ENCODE measurements around the gene PRSS3. TPM values are rescaled to one million over a fixed set of nuclear protein-coding genes. Genes with fewer than 3 reads are reported as not detected.

The PRSS3 gene
- total RNA-seq, 1 experiment from 2014 or later = 1.8 TPM

DNA sequence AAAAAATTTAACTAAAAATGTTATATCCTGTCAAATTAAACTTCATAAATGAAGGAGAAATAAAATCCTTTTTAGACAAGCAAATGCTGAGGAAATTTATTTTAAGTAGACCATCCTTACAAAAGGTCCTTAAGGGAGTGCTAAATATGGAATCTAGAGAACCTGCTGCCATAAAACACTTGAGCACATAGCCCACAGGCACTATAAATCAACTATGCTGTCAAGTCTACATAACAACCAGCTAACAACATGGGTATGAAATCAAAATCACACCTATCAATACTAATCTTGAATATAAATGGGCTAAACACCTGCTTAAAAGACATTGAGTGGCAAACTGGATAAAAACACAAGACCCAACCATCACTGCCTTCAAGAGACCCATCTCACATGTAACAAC is 15.1 kb upstream of the PRSS3 start:
- no peak overlapping the region for H3K4me3 Mint-ChIP-seq
- H3K27ac Mint-ChIP-seq = no peak overlapping the region
- ATAC-seq (no peak), DNase-seq (ENCODE audit: low spot score) (no peak)
- CTCF ChIA-PET = interaction anchor here (1.9 to 2.6 kb wide), 5 partner anchors 12 to 43 kb away, joined by 16 to 85 read pairs (median 24); partner anchors contain the start of gene PRSS3
- peaks cover 3% of the 10 kb centered on the region for H3K27me3 Mint-ChIP-seq (ENCODE audit: low read depth)
- peaks cover 9% of the 10 kb centered on the region for H3K9me3 Mint-ChIP-seq
- POLR2A ChIA-PET = no interaction called here
- H3K4me1 Mint-ChIP-seq = no peaks in the 10 kb centered on the region
- no peaks in the 10 kb centered on the region for H3K36me3 Mint-ChIP-seq
- no peak for TF ChIP-seq SOX15 (CRISPR knock-in tag; IDR thresholded peaks at IDR 0.05)
- TF ChIP-seq, protein P1, sequence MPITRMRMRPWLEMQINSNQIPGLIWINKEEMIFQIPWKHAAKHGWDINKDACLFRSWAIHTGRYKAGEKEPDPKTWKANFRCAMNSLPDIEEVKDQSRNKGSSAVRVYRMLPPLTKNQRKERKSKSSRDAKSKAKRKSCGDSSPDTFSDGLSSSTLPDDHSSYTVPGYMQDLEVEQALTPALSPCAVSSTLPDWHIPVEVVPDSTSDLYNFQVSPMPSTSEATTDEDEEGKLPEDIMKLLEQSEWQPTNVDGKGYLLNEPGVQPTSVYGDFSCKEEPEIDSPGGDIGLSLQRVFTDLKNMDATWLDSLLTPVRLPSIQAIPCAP (CRISPR knock-in tag; IDR thresholded peaks at IDR 0.05) = no peak
- TF ChIP-seq, protein P2, sequence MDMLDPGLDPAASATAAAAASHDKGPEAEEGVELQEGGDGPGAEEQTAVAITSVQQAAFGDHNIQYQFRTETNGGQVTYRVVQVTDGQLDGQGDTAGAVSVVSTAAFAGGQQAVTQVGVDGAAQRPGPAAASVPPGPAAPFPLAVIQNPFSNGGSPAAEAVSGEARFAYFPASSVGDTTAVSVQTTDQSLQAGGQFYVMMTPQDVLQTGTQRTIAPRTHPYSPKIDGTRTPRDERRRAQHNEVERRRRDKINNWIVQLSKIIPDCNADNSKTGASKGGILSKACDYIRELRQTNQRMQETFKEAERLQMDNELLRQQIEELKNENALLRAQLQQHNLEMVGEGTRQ (CRISPR knock-in tag; IDR thresholded peaks at IDR 0.05) = no peak
- TF ChIP-seq TP53 (CRISPR knock-in tag; IDR thresholded peaks at IDR 0.05) = no peak

DNA sequence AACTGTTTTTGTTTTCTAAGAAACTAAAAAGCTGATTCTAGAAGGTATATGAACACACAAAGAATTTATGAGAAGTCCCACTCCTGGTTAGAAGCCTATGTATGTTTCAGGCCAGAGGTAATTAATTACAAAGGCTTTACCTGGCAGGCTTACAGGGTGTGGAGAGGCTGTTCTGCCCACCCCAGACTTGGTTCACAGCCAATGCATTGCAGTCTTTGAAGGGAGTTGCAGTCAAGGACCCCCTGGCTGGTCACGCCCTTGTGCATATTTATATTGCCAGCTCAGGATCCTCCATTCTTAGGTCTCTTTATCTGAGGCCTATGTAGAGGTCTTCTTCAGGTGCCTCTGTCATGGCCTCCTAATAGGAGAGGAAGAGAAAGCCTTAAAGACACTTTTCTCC is 13.6 kb upstream of the PRSS3 start:
- Mint-ChIP-seq H3K9me3 (peaks cover 9% of the 10 kb centered on the region), H3K36me3 (no peaks in the 10 kb centered on the region), H3K4me1 (0 out of 2 replicates have a peak, but pooled peaks cover 2% of the 10 kb centered on the region), H3K27me3 (ENCODE audit: low read depth) (peaks cover 7% of the 10 kb centered on the region), H3K27ac (no peak overlapping the region), H3K4me3 (no peak overlapping the region)
- ChIA-PET POLR2A (no interaction called here), CTCF (interaction anchor here (1.2 kb wide), 1 partner anchor 14 kb away, joined by 3 read pairs; the partner anchor contains the start of gene PRSS3)
- DNase-seq (ENCODE audit: low spot score) (no peak), ATAC-seq (no peak)
- TF ChIP-seq NR2C2 (CRISPR knock-in tag; IDR thresholded peaks at IDR 0.05) (no peak), GTF2I (CRISPR knock-in tag; conservative IDR thresholded peaks at IDR 0.05) (no peak), NR3C1 (CRISPR knock-in tag; conservative IDR thresholded peaks at IDR 0.05; ENCODE audit: low read depth) (no peak), SP1 (CRISPR knock-in tag; conservative IDR thresholded peaks at IDR 0.05) (no peak), EMX1 (CRISPR knock-in tag; IDR thresholded peaks at IDR 0.05) (no peak), SOX15 (CRISPR knock-in tag; IDR thresholded peaks at IDR 0.05) (no peak), RORB (CRISPR knock-in tag; IDR thresholded peaks at IDR 0.05) (no peak), SMAD3 (CRISPR knock-in tag; IDR thresholded peaks at IDR 0.05; ENCODE audit: borderline replicate concordance) (no peak)
- TF ChIP-seq, protein P3, sequence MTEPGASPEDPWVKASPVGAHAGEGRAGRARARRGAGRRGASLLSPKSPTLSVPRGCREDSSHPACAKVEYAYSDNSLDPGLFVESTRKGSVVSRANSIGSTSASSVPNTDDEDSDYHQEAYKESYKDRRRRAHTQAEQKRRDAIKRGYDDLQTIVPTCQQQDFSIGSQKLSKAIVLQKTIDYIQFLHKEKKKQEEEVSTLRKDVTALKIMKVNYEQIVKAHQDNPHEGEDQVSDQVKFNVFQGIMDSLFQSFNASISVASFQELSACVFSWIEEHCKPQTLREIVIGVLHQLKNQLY (CRISPR knock-in tag; IDR thresholded peaks at IDR 0.05) = no peak
- TF ChIP-seq, protein P4, sequence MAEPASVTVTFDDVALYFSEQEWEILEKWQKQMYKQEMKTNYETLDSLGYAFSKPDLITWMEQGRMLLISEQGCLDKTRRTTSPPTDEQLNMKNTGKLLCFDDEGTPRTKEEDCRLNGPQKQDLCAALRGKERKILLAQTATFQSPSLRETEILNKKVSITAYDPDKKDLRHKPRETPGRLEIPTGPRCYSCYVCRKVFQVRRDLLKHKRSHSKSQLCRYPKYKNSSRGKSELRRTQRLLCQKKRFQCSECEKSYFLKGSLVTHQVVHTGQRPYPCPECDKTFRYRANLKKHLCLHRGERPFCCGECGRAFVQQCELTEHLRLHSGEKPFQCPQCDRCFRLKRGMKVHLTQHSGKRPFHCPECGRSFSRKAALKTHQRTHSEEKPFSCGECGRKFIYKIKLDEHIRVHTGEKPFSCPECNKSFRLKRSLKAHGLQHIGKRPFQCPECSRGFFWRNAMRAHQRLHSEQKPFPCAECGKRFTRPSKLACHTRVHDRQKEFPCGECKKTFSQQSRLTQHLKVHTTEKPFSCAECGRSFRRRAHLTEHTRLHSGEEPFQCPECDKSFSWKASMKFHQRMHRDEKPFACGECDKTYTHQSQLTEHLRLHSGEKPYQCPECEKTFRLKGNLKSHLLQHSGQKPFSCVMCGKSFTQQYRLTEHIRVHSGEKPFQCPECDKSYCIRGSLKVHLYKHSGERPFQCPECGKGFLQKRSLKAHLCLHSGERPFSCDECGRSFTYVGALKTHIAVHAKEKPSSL (CRISPR knock-in tag; conservative IDR thresholded peaks at IDR 0.05) = no peak

DNA sequence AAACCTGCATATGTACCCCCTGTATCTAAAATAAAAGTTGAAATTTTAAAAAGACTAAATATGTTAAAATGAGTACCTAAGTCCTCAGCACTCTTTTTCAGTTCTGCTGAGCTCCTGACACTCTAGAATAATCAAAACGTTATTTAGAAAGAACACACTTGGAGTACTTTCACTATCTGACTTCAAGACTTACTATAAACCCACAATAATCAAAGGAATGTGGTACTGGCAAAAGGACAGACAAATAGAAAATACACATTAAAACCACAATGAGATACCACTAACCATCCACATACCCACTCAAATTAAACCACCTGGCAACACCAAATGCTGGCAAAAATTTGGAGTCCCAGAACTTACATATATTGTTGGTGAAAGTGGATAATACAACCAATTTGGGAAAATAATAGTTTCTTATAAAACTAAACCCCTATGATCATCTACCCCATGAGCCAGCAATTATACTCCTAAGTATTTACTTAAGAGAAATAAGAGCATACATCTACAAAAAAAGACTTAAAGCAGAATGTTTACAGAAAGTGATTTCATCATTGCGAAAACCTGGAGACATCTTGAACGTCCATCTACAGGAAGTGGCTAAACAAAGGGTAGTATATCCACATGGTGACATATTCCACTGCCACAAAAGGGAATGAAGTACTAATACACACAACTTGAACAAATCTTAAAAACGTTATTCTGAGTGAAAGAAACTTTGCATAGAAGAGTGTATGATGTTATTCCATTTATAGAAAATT is 12.8 kb upstream of the PRSS3 start:
- H3K27ac Mint-ChIP-seq = no peak overlapping the region
- no peak for DNase-seq (ENCODE audit: low spot score)
- ChIA-PET POLR2A (no interaction called here), CTCF (interaction anchor here (1.2 kb wide), 1 partner anchor 13 kb away, joined by 3 read pairs; the partner anchor contains the start of gene PRSS3)
- peaks cover 9% of the 10 kb centered on the region for H3K9me3 Mint-ChIP-seq
- peaks cover 7% of the 10 kb centered on the region for H3K27me3 Mint-ChIP-seq (ENCODE audit: low read depth)
- no peak overlapping the region for H3K4me3 Mint-ChIP-seq
- no peaks in the 10 kb centered on the region for H3K36me3 Mint-ChIP-seq
- no peak for ATAC-seq
- H3K4me1 Mint-ChIP-seq = 0 out of 2 replicates have a peak, but pooled peaks cover 2% of the 10 kb centered on the region
- no peak for TF ChIP-seq EMX1 (CRISPR knock-in tag; IDR thresholded peaks at IDR 0.05)
- TF ChIP-seq TEAD1 (CRISPR knock-in tag; IDR thresholded peaks at IDR 0.05) = no peak
- TF ChIP-seq ZNF416 (CRISPR knock-in tag; IDR thresholded peaks at IDR 0.05) = no peak
- no peak for TF ChIP-seq RELA (CRISPR knock-in tag; IDR thresholded peaks at IDR 0.05; ENCODE audit: borderline replicate concordance)
- no peak for TF ChIP-seq TCF7 (CRISPR knock-in tag; IDR thresholded peaks at IDR 0.05; ENCODE audit: low read depth)
- no peak for TF ChIP-seq JAZF1 (CRISPR knock-in tag; IDR thresholded peaks at IDR 0.05)
- TF ChIP-seq ZNF263 (CRISPR knock-in tag; IDR thresholded peaks at IDR 0.05; ENCODE audit: low read depth) = no peak
- no peak for TF ChIP-seq NFE2L1 (CRISPR knock-in tag; IDR thresholded peaks at IDR 0.05)
- TF ChIP-seq CREB1 (CRISPR knock-in tag; IDR thresholded peaks at IDR 0.05) = no peak
- TF ChIP-seq, protein P5, sequence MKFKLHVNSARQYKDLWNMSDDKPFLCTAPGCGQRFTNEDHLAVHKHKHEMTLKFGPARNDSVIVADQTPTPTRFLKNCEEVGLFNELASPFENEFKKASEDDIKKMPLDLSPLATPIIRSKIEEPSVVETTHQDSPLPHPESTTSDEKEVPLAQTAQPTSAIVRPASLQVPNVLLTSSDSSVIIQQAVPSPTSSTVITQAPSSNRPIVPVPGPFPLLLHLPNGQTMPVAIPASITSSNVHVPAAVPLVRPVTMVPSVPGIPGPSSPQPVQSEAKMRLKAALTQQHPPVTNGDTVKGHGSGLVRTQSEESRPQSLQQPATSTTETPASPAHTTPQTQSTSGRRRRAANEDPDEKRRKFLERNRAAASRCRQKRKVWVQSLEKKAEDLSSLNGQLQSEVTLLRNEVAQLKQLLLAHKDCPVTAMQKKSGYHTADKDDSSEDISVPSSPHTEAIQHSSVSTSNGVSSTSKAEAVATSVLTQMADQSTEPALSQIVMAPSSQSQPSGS (CRISPR knock-in tag; IDR thresholded peaks at IDR 0.05; ENCODE audit: borderline replicate concordance, low read depth) = no peak
- TF ChIP-seq, protein P6, sequence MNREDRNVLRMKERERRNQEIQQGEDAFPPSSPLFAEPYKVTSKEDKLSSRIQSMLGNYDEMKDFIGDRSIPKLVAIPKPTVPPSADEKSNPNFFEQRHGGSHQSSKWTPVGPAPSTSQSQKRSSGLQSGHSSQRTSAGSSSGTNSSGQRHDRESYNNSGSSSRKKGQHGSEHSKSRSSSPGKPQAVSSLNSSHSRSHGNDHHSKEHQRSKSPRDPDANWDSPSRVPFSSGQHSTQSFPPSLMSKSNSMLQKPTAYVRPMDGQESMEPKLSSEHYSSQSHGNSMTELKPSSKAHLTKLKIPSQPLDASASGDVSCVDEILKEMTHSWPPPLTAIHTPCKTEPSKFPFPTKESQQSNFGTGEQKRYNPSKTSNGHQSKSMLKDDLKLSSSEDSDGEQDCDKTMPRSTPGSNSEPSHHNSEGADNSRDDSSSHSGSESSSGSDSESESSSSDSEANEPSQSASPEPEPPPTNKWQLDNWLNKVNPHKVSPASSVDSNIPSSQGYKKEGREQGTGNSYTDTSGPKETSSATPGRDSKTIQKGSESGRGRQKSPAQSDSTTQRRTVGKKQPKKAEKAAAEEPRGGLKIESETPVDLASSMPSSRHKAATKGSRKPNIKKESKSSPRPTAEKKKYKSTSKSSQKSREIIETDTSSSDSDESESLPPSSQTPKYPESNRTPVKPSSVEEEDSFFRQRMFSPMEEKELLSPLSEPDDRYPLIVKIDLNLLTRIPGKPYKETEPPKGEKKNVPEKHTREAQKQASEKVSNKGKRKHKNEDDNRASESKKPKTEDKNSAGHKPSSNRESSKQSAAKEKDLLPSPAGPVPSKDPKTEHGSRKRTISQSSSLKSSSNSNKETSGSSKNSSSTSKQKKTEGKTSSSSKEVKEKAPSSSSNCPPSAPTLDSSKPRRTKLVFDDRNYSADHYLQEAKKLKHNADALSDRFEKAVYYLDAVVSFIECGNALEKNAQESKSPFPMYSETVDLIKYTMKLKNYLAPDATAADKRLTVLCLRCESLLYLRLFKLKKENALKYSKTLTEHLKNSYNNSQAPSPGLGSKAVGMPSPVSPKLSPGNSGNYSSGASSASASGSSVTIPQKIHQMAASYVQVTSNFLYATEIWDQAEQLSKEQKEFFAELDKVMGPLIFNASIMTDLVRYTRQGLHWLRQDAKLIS (CRISPR knock-in tag; IDR thresholded peaks at IDR 0.05; ENCODE audit: borderline replicate concordance) = no peak

All from WTC11 (cell line).